ENCODE measurements around the gene ESF1. TPM values are rescaled to one million over a fixed set of nuclear protein-coding genes. Genes with fewer than 3 reads are reported as not detected.

ESF1 gene
- total RNA-seq, 1 experiment from 2014 or later: 36.9 TPM

DNA sequence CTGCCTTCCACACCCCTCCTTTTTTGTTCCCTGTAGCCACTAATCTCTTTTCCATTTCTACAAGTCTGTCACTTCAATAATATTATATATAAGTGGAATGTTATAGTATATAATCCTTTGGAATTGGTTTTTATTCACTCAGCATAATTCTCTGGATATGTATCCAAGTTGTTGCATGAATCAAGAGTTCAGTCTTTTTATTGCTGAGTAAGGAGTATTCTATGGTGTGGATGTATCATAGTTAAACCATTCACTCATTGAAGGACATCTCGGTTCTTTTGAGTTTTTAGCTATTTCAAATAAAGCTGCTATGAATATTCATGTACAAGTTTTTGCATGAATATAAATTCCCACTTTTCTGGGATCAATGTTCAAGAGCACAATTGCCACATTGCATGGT, 76.5 kb downstream of the ESF1 start:
- H3K9me3 ChIP-seq (ENCODE audit: control insufficient read depth, low read depth, low read length): no peaks in the 10 kb centered on the region
- H3K14ac ChIP-seq (ENCODE audit: insufficient read depth, low read length): no peak overlapping the region
- DNase-seq: no peak
- no peak overlapping the region for H3K4me3 Mint-ChIP-seq
- no peaks in the 10 kb centered on the region for H4K20me1 ChIP-seq (ENCODE audit: control insufficient read depth, insufficient read depth, insufficient read length)
- H3K23ac ChIP-seq (ENCODE audit: insufficient read length, low read depth, low read length): no peak overlapping the region
- H3K27me3 Mint-ChIP-seq (ENCODE audit: low read depth): no peaks in the 10 kb centered on the region
- no peak overlapping the region for H2BK15ac ChIP-seq (ENCODE audit: low read depth, low read length)
- H2BK20ac ChIP-seq (ENCODE audit: low read depth, low read length, poor library complexity, severe bottlenecking): no peak overlapping the region
- no peaks in the 10 kb centered on the region for H3K27me3 ChIP-seq (ENCODE audit: insufficient read depth, low read length)
- no peak overlapping the region for H3K9ac ChIP-seq (ENCODE audit: extremely low read depth, insufficient read length, low read length)
- no peak overlapping the region for H3K4ac ChIP-seq (ENCODE audit: low read depth, low read length)
- H3K27ac ChIP-seq (ENCODE audit: insufficient read length, low read depth, low read length): no peak overlapping the region
- no peak overlapping the region for H3K4me2 ChIP-seq (ENCODE audit: insufficient read depth, insufficient read length, low read length)
- H3K4me1 ChIP-seq (ENCODE audit: insufficient read depth, low read length): no peaks in the 10 kb centered on the region
- TF ChIP-seq, protein P1, sequence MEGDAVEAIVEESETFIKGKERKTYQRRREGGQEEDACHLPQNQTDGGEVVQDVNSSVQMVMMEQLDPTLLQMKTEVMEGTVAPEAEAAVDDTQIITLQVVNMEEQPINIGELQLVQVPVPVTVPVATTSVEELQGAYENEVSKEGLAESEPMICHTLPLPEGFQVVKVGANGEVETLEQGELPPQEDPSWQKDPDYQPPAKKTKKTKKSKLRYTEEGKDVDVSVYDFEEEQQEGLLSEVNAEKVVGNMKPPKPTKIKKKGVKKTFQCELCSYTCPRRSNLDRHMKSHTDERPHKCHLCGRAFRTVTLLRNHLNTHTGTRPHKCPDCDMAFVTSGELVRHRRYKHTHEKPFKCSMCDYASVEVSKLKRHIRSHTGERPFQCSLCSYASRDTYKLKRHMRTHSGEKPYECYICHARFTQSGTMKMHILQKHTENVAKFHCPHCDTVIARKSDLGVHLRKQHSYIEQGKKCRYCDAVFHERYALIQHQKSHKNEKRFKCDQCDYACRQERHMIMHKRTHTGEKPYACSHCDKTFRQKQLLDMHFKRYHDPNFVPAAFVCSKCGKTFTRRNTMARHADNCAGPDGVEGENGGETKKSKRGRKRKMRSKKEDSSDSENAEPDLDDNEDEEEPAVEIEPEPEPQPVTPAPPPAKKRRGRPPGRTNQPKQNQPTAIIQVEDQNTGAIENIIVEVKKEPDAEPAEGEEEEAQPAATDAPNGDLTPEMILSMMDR (conservative IDR thresholded peaks at IDR 0.05): no peak
- peaks cover 10 to 28% (median 20%) of the 10 kb centered on the region in 3 experiments for H3K36me3 Mint-ChIP-seq (ENCODE audit: insufficient read depth in 1 of 3, low read depth in 3 of 3)
- H4K5ac ChIP-seq (ENCODE audit: insufficient read length, low read depth, low read length): no peak overlapping the region
- no peak overlapping the region for H3T11ph ChIP-seq (ENCODE audit: low read length)
- H3K79me1 ChIP-seq (ENCODE audit: insufficient read depth, low read depth, low read length, poor library complexity, severe bottlenecking): no peaks in the 10 kb centered on the region
- H3K18ac ChIP-seq (ENCODE audit: insufficient read length, low read depth, low read length): no peak overlapping the region
- no peak overlapping the region for H2BK120ac ChIP-seq (ENCODE audit: low read depth, low read length, poor library complexity, severe bottlenecking)
- no peak overlapping the region for H4K8ac ChIP-seq (replicated peaks; ENCODE audit: insufficient read length, low read depth, low read length)
- no peak overlapping the region for H2AK5ac ChIP-seq (ENCODE audit: insufficient read length, low read length)
- WGBS (ENCODE audit: extremely low coverage, insufficient read length, low lambda C conversion rate): no CpG with 5 or more reads among the region's 1 CpG
- H3K56ac ChIP-seq (ENCODE audit: insufficient read length, low read depth, low read length): no peak overlapping the region
- H2AFZ ChIP-seq (ENCODE audit: low read length): no peak overlapping the region
- no peak overlapping the region for H4K91ac ChIP-seq (ENCODE audit: insufficient read length, low read depth, low read length)
- H3K27ac Mint-ChIP-seq: no peak overlapping the region
- peaks cover 7 to 15% of the 10 kb centered on the region in 2 experiments; a peak in 4 of 5 replicates for H3K9me3 Mint-ChIP-seq
- no peaks in the 10 kb centered on the region for H3K23me2 ChIP-seq (ENCODE audit: insufficient read length, low read depth, low read length, poor library complexity, severe bottlenecking)
- H3K79me2 ChIP-seq (ENCODE audit: insufficient read depth, low read length): no peaks in the 10 kb centered on the region
- H3K4me1 Mint-ChIP-seq: no peaks in the 10 kb centered on the region
- no peak overlapping the region for H2BK5ac ChIP-seq (ENCODE audit: insufficient read length, low read length)
- no peak overlapping the region for H2BK12ac ChIP-seq (ENCODE audit: insufficient read length, low read depth, low read length)

Data from H9 (cell line).